MCF 10A (cell line): ENCODE results near the gene PRKG1. TPM values are rescaled to one million over a fixed set of nuclear protein-coding genes. Genes with fewer than 3 reads are reported as not detected.

Experiments used
- BruUV-seq: library from RNA; stranded (reverse); fragments of 400-500 nt; replicated peaks from 2 replicates; lab custom pipeline; 2021; lab: Mats Ljungman, UMichigan
- CTCF ChIA-PET: fragments of 300-600 bp; sonication (Branson Sonifier 250); formaldehyde crosslinking; extraction: SDS; loops from one replicate; lab custom pipeline; 2021; ENCODE audit warnings: antibody characterized with exemption, inconsistent platforms; lab: Yijun Ruan, JAX
- POLR2A ChIA-PET: fragments of 300-600, 350-650 bp; sonication (Branson Sonifier 250); formaldehyde crosslinking; extraction: SDS; loops from one replicate; lab custom pipeline; 2020; ENCODE audit warnings: antibody characterized with exemption, inconsistent platforms; lab: Yijun Ruan, JAX
- DNase-seq: peaks from one replicate; pipeline ENCODE4 v3.0.0-alpha.2; 2018; ENCODE audit not compliant: unreplicated experiment
- H3K27ac Mint-ChIP-seq: one replicate; pipeline ENCODE4 v1.8.0; 2022; ENCODE audit warnings: mild to moderate bottlenecking, low read depth, mixed read lengths; ENCODE audit not compliant: unreplicated experiment
- H3K27me3 Mint-ChIP-seq: one replicate; pipeline ENCODE4 v1.8.0; 2022; ENCODE audit warnings: mixed read lengths; ENCODE audit not compliant: insufficient read depth, unreplicated experiment
- H3K36me3 Mint-ChIP-seq: one replicate; pipeline ENCODE4 v1.8.0; 2022; ENCODE audit warnings: mild to moderate bottlenecking, moderate library complexity, mixed read lengths; ENCODE audit not compliant: insufficient read depth, unreplicated experiment
- H3K4me1 Mint-ChIP-seq: one replicate; pipeline ENCODE4 v1.8.0; 2022; ENCODE audit warnings: mixed read lengths; ENCODE audit not compliant: insufficient read depth, unreplicated experiment
- H3K4me3 Mint-ChIP-seq: one replicate; pipeline ENCODE4 v1.8.0; 2022; ENCODE audit warnings: mild to moderate bottlenecking, moderate library complexity, mixed read lengths; ENCODE audit not compliant: unreplicated experiment
- H3K9me3 Mint-ChIP-seq: one replicate; pipeline ENCODE4 v1.8.0; 2022; ENCODE audit warnings: mixed read lengths; ENCODE audit not compliant: unreplicated experiment
- CTCF ChIP-seq: fragments of 200-600 bp; IDR thresholded peaks from one replicate; pipeline ENCODE4 v1.8.0; 2022; ENCODE audit warnings: antibody characterized with exemption, mild to moderate bottlenecking; ENCODE audit not compliant: unreplicated experiment
- intact Hi-C: fragments of 100-400 bp; cut with micrococcal nuclease; formaldehyde crosslinking; loops from 2 replicates; pipeline ENCODE4 v1.14.1; 2022
- total RNA-seq: library from RNA; stranded (reverse); gene quantifications from 2 replicates; pipeline ENCODE4 v1.2.3, GENCODE V29; 2022

PRKG1 gene
- total RNA-seq, 1 experiment from 2014 or later, result 0.09 TPM

- ChIA-PET CTCF (no interaction called here), POLR2A (no interaction called here)
- intact Hi-C loops, result no loop called here
- no peak overlapping the region for H3K4me3 Mint-ChIP-seq
- no peak for DNase-seq
- peaks cover 80% of the 10 kb centered on the region for H3K27me3 Mint-ChIP-seq
- BruUV-seq, result no TSS peak
- TF ChIP-seq CTCF, result no peak
- H3K27ac Mint-ChIP-seq, result no peak overlapping the region
- H3K4me1 Mint-ChIP-seq, result no peaks in the 10 kb centered on the region
- no peaks in the 10 kb centered on the region for H3K9me3 Mint-ChIP-seq
- H3K36me3 Mint-ChIP-seq, result peaks cover 6% of the 10 kb centered on the region
Observed at GRCh38 chr10:52083422-52083821, 1009.1 kb downstream of the PRKG1 start.

- no TSS peak for BruUV-seq
- no peak for DNase-seq
- Mint-ChIP-seq H3K27ac (no peak overlapping the region), H3K4me1 (no peaks in the 10 kb centered on the region), H3K4me3 (no peak overlapping the region), H3K36me3 (no peaks in the 10 kb centered on the region), H3K27me3 (peaks cover 51% of the 10 kb centered on the region), H3K9me3 (no peaks in the 10 kb centered on the region)
- ChIA-PET POLR2A (no interaction called here), CTCF (no interaction called here)
- no peak for TF ChIP-seq CTCF
- intact Hi-C loops, result no loop called here
Observed at GRCh38 chr10:52092390-52092789, 1018.1 kb downstream of the PRKG1 start.

GRCh38 chr10:52098130-52098529 lies 1023.8 kb downstream of the PRKG1 start:
- Mint-ChIP-seq H3K4me3 (no peak overlapping the region), H3K9me3 (no peaks in the 10 kb centered on the region), H3K4me1 (no peaks in the 10 kb centered on the region), H3K36me3 (no peaks in the 10 kb centered on the region), H3K27ac (no peak overlapping the region), H3K27me3 (peaks cover 50% of the 10 kb centered on the region)
- intact Hi-C loops, result no loop called here
- BruUV-seq, result no TSS peak
- DNase-seq, result no peak
- no peak for TF ChIP-seq CTCF
- CTCF ChIA-PET, result no interaction called here
- POLR2A ChIA-PET, result no interaction called here

- ChIA-PET POLR2A (no interaction called here), CTCF (no interaction called here)
- H3K36me3 Mint-ChIP-seq, result no peaks in the 10 kb centered on the region
- no peak overlapping the region for H3K27ac Mint-ChIP-seq
- TF ChIP-seq CTCF, result no peak
- intact Hi-C loops, result no loop called here
- no peaks in the 10 kb centered on the region for H3K4me1 Mint-ChIP-seq
- H3K9me3 Mint-ChIP-seq, result no peaks in the 10 kb centered on the region
- DNase-seq, result no peak
- H3K4me3 Mint-ChIP-seq, result no peak overlapping the region
- peaks cover 50% of the 10 kb centered on the region for H3K27me3 Mint-ChIP-seq
- BruUV-seq, result no TSS peak
Observed at GRCh38 chr10:52099026-52099600, 1024.8 kb downstream of the PRKG1 start.
